OCI-LY3 (cell line): Measurements from ENCODE around the gene TNFAIP2.

Experiments used
- EZH2phosphoT487 ChIP-seq: fragments of 200-600 bp; shearing (Covaris generic); IDR thresholded peaks from 2 replicates; pipeline ENCODE4 v1.6.1; 2018; ENCODE audit warnings: antibody characterized with exemption, mixed run types, low read depth
- TF ChIP-seq, protein P1 (sequence below): fragments of 200-600, 300-600 bp; sonication (generic); IDR thresholded peaks from 2 replicates; pipeline ENCODE4 v1.5.1; 2014; ENCODE audit warnings: antibody characterized with exemption, low read length, low read depth

DNA sequence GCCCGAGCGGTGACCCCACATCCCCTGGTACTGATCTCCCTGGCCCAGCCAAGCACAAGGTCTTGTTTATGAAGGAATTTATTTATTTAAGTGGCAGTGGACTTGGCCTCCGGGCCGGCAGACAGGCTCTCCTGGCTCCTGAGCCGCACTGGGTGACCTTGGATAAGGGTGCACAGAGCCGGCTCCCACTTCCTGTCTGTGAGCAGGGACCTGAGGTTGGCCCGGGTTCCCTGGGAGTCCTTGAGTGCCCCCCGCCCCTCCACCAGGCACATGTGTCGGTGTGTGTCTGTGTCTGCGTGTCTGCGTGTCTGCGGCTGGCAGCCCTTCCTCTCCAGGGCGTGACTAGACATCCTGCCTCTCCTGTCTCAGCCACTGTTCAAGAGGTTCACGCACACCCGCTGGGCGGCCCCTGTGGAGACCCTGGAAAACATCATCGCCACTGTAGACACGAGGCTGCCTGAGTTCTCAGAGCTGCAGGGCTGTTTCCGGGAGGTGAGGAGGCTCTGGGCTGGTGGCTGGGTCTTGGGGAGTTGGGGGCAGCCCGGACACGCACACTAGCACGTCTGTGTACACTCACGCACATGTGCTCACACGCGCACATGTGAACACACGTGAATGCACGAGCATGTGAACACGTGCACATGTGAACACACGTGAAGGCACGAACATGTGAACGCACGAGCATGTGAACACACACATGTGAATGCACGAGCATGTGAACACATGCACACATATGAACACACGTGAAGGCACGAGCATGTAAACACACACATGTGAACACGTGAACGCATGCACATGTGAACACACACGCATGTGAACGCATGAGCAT lies 9.3 kb downstream of the TNFAIP2 start:
- TF ChIP-seq, protein P1, sequence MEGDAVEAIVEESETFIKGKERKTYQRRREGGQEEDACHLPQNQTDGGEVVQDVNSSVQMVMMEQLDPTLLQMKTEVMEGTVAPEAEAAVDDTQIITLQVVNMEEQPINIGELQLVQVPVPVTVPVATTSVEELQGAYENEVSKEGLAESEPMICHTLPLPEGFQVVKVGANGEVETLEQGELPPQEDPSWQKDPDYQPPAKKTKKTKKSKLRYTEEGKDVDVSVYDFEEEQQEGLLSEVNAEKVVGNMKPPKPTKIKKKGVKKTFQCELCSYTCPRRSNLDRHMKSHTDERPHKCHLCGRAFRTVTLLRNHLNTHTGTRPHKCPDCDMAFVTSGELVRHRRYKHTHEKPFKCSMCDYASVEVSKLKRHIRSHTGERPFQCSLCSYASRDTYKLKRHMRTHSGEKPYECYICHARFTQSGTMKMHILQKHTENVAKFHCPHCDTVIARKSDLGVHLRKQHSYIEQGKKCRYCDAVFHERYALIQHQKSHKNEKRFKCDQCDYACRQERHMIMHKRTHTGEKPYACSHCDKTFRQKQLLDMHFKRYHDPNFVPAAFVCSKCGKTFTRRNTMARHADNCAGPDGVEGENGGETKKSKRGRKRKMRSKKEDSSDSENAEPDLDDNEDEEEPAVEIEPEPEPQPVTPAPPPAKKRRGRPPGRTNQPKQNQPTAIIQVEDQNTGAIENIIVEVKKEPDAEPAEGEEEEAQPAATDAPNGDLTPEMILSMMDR: no peak
- TF ChIP-seq EZH2phosphoT487: no peak
